ENCODE results near the gene MRTFA. TPM values are rescaled to one million over a fixed set of nuclear protein-coding genes. Genes with fewer than 3 reads are reported as not detected.

The MRTFA gene
- total RNA-seq, 3 donors from 2014 or later (not counting 1 experiment from before 2014, with no cell fraction given) = 81.8 to 91.9 (median 83.5) TPM

- no peaks in the 10 kb centered on the region for H3K9me3 Mint-ChIP-seq
- TF ChIP-seq, protein P1, sequence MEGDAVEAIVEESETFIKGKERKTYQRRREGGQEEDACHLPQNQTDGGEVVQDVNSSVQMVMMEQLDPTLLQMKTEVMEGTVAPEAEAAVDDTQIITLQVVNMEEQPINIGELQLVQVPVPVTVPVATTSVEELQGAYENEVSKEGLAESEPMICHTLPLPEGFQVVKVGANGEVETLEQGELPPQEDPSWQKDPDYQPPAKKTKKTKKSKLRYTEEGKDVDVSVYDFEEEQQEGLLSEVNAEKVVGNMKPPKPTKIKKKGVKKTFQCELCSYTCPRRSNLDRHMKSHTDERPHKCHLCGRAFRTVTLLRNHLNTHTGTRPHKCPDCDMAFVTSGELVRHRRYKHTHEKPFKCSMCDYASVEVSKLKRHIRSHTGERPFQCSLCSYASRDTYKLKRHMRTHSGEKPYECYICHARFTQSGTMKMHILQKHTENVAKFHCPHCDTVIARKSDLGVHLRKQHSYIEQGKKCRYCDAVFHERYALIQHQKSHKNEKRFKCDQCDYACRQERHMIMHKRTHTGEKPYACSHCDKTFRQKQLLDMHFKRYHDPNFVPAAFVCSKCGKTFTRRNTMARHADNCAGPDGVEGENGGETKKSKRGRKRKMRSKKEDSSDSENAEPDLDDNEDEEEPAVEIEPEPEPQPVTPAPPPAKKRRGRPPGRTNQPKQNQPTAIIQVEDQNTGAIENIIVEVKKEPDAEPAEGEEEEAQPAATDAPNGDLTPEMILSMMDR (IDR thresholded peaks at IDR 0.05) = no peak
- H3K27ac ChIP-seq (ENCODE audit: low read length) = no peak overlapping the region
- H3K9me3 ChIP-seq (ENCODE audit: control insufficient read depth, insufficient read depth, low read length) = no peaks in the 10 kb centered on the region
- peaks cover 43% of the 10 kb centered on the region for H3K36me3 ChIP-seq (ENCODE audit: control insufficient read depth, insufficient read depth, low read length)
- H3K4me3 ChIP-seq (ENCODE audit: low read length) = no peak overlapping the region
- H3K27me3 ChIP-seq (ENCODE audit: control insufficient read depth, insufficient read depth, low read length) = no peaks in the 10 kb centered on the region
- peaks cover 42% of the 10 kb centered on the region for H3K4me1 ChIP-seq (ENCODE audit: control insufficient read depth, insufficient read depth, low read length)
- WGBS (ENCODE audit: insufficient coverage) = 95% methylated on average over 3 of the region's 3 CpGs
- H3K4me3 Mint-ChIP-seq = no peak overlapping the region
- no peak for DNase-seq
- H3K36me3 Mint-ChIP-seq = peaks cover 14% of the 10 kb centered on the region
- H3K27ac Mint-ChIP-seq = no peak overlapping the region
- ATAC-seq = no peak
- peaks cover 34 to 42% of the 10 kb centered on the region in 2 donors for H3K4me1 Mint-ChIP-seq
- intact Hi-C loops (cut with micrococcal nuclease) = no loop called here
- no peaks in the 10 kb centered on the region for H3K27me3 Mint-ChIP-seq (ENCODE audit: low read depth in 2 of 2)
Measured at GRCh38 chr22:40434106-40434505, 202.4 kb downstream of the MRTFA start.

- no peak for ATAC-seq
- peaks cover 45% of the 10 kb centered on the region for H3K36me3 ChIP-seq (ENCODE audit: control insufficient read depth, insufficient read depth, low read length)
- Mint-ChIP-seq H3K4me3 (no peak overlapping the region), H3K36me3 (peaks cover 18% of the 10 kb centered on the region), H3K27ac (no peak overlapping the region), H3K27me3 (ENCODE audit: low read depth in 2 of 2) (no peaks in the 10 kb centered on the region), H3K9me3 (no peaks in the 10 kb centered on the region), H3K4me1 (peaks cover 31 to 46% of the 10 kb centered on the region in 2 donors)
- H3K9me3 ChIP-seq (ENCODE audit: control insufficient read depth, insufficient read depth, low read length) = no peaks in the 10 kb centered on the region
- 83% methylated on average over 2 of the region's 3 CpGs for WGBS (ENCODE audit: insufficient coverage)
- H3K4me1 ChIP-seq (ENCODE audit: control insufficient read depth, insufficient read depth, low read length) = peaks cover 42% of the 10 kb centered on the region
- no peak overlapping the region for H3K4me3 ChIP-seq (ENCODE audit: low read length)
- H3K27ac ChIP-seq (ENCODE audit: low read length) = no peak overlapping the region
- intact Hi-C loops (cut with micrococcal nuclease) = no loop called here
- no peaks in the 10 kb centered on the region for H3K27me3 ChIP-seq (ENCODE audit: control insufficient read depth, insufficient read depth, low read length)
- DNase-seq = no peak
- TF ChIP-seq, protein P1 (IDR thresholded peaks at IDR 0.05) = no peak
Measured at GRCh38 chr22:40433416-40434090, 203.0 kb downstream of the MRTFA start.

GRCh38 chr22:40432625-40433024 lies 203.9 kb downstream of the MRTFA start:
- Mint-ChIP-seq H3K4me1 (peaks cover 24 to 43% of the 10 kb centered on the region in 2 donors), H3K27me3 (ENCODE audit: low read depth in 2 of 2) (no peaks in the 10 kb centered on the region), H3K36me3 (peaks cover 18% of the 10 kb centered on the region), H3K4me3 (no peak overlapping the region), H3K27ac (no peak overlapping the region), H3K9me3 (no peaks in the 10 kb centered on the region)
- Histone ChIP-seq H3K4me1 (ENCODE audit: control insufficient read depth, insufficient read depth, low read length) (peaks cover 36% of the 10 kb centered on the region), H3K9me3 (ENCODE audit: control insufficient read depth, insufficient read depth, low read length) (no peaks in the 10 kb centered on the region), H3K4me3 (ENCODE audit: low read length) (no peak overlapping the region), H3K27ac (ENCODE audit: low read length) (no peak overlapping the region), H3K27me3 (ENCODE audit: control insufficient read depth, insufficient read depth, low read length) (no peaks in the 10 kb centered on the region), H3K36me3 (ENCODE audit: control insufficient read depth, insufficient read depth, low read length) (peaks cover 55% of the 10 kb centered on the region)
- DNase-seq = no peak
- ATAC-seq = no peak
- WGBS (ENCODE audit: insufficient coverage) = 80% methylated on average over 2 of the region's 2 CpGs
- TF ChIP-seq, protein P1 (IDR thresholded peaks at IDR 0.05) = no peak
- intact Hi-C loops (cut with micrococcal nuclease) = no loop called here

- Mint-ChIP-seq H3K4me3 (no peak overlapping the region), H3K27ac (no peak overlapping the region)
- 83% methylated on average over 5 of the region's 5 CpGs for WGBS (ENCODE audit: insufficient coverage)
Measured at GRCh38 chr22:40432157-40432556, 204.4 kb downstream of the MRTFA start.

More at GRCh38 chr22:40432157-40432556, 204.4 kb downstream of the MRTFA start:
- intact Hi-C loops (cut with micrococcal nuclease) = no loop called here
- TF ChIP-seq, protein P1 (IDR thresholded peaks at IDR 0.05) = no peak
- Histone ChIP-seq H3K9me3 (ENCODE audit: control insufficient read depth, insufficient read depth, low read length) (no peaks in the 10 kb centered on the region), H3K36me3 (ENCODE audit: control insufficient read depth, insufficient read depth, low read length) (peaks cover 59% of the 10 kb centered on the region), H3K27ac (ENCODE audit: low read length) (no peak overlapping the region), H3K4me3 (ENCODE audit: low read length) (no peak overlapping the region), H3K27me3 (ENCODE audit: control insufficient read depth, insufficient read depth, low read length) (no peaks in the 10 kb centered on the region), H3K4me1 (ENCODE audit: control insufficient read depth, insufficient read depth, low read length) (peaks cover 31% of the 10 kb centered on the region)
- Mint-ChIP-seq H3K4me1 (peaks cover 20 to 39% of the 10 kb centered on the region in 2 donors), H3K9me3 (no peaks in the 10 kb centered on the region), H3K27me3 (ENCODE audit: low read depth in 2 of 2) (no peaks in the 10 kb centered on the region), H3K36me3 (peaks cover 18% of the 10 kb centered on the region)
- ATAC-seq = no peak
- no peak for DNase-seq
